ENCODE data around the gene DEFB124.
A peak's percentile ranks its signal among the peaks of the same experiment; 100 is the strongest.
"Not testable (repeated sequence)": the region's sequence is repeated elsewhere in the genome, so short reads cannot be mapped to it uniquely, and the experiment has no call there.

The DEFB124 gene, protein sequence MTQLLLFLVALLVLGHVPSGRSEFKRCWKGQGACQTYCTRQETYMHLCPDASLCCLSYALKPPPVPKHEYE

DNA sequence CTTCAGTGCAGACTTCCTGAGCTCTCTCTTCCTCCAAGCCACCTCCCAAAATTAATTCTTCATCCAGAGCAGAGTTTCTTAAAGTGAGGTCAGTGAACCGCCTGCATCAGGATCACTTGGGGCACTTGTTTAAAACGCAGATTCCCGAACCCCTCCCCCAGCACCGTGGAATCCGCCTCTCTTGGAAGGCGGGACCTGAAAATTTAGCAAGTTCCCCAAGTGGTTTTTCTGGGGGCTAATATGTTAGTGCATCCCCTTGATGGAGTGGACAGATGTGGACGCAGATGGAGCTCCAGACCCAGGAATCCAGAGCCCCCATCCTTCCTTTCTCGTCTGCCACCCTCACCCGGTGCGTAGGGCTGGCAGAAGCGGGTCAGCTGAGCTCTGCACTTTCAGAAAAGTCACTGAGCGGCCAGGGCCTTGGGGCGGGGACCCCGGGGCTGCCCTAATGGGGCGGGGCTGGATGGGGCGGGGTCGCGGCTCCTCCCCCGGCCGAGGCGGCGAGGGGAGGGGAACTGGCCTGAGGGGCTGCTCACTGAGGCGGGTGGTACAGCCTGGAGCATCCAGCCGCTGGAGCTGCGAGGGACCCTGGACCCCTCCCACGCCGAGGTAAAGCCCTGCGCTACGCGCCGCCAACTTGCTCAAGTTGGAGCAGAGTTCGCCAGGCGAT is at the start of gene DEFB124, which contains the start of gene REM1:
TSS of gene DEFB124 (minus strand) at position 370 of the 670 bp plus-strand sequence. CDS start 2,114 bp downstream, outside the sequence.
TSS of gene REM1 (plus strand) at position 531 of the 670 bp plus-strand sequence. CDS start 1,158 bp downstream, outside the sequence.
- Histone ChIP-seq H3K9ac (ENCODE audit: low read length) (peak within 1 kb of the TSS; percentile 57), H3K36me3 (ENCODE audit: control insufficient read depth, insufficient read depth, low read length) (no peaks in the 10 kb centered on the region), H3K4me3 (ENCODE audit: low read length) (no peak within 1 kb of the TSS), H3K4me1 (ENCODE audit: control insufficient read depth, insufficient read depth, low read length) (no peaks in the 10 kb centered on the region), H3K27me3 (ENCODE audit: control insufficient read depth, insufficient read depth, low read length) (peaks cover 18% of the 10 kb centered on the region), H3K9me3 (ENCODE audit: control insufficient read depth, low read length) (no peaks in the 10 kb centered on the region)

GRCh38 chr20:31523361-31524283 is 48.7 kb upstream of the DEFB124 start:
- no peaks in the 10 kb centered on the region for H3K4me1 ChIP-seq (ENCODE audit: control insufficient read depth, insufficient read depth, low read length)
- H3K4me3 ChIP-seq (ENCODE audit: low read length), result no peak overlapping the region
- H3K36me3 ChIP-seq (ENCODE audit: control insufficient read depth, insufficient read depth, low read length), result no peaks in the 10 kb centered on the region

DNA sequence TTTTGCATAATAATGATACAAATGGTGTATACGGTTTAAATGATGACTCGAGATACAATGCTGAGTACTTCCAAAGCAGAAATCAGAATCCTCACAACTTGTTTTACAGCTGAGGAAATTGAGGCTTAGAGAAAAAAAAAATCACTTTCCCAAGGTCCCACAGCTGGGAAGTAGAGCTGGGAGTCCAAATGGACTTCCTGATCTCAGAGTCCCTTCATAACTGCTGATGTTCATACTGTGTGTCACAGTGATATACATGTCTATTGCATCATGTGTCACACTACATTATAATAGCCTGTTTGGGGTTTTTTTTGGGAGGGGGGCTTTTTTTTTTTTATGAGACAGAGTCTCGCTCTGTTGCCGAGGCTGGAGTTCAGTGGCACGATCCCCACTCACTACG is 47.8 kb upstream of the DEFB124 start:
- Histone ChIP-seq H3K4me3 (ENCODE audit: low read length) (no peak overlapping the region), H3K4me1 (ENCODE audit: control insufficient read depth, insufficient read depth, low read length) (no peaks in the 10 kb centered on the region), H3K9ac (ENCODE audit: low read length) (no peak overlapping the region), H3K9me3 (ENCODE audit: control insufficient read depth, low read length) (no peaks in the 10 kb centered on the region), H3K27me3 (ENCODE audit: control insufficient read depth, insufficient read depth, low read length) (no peaks in the 10 kb centered on the region), H3K36me3 (ENCODE audit: control insufficient read depth, insufficient read depth, low read length) (no peaks in the 10 kb centered on the region)

More at GRCh38 chr20:31523361-31524283, 48.7 kb upstream of the DEFB124 start:
- no peaks in the 10 kb centered on the region for H3K27me3 ChIP-seq (ENCODE audit: control insufficient read depth, insufficient read depth, low read length)
- H3K9me3 ChIP-seq (ENCODE audit: control insufficient read depth, low read length), result no peaks in the 10 kb centered on the region
- H3K9ac ChIP-seq (ENCODE audit: low read length), result no peak overlapping the region

- H3K4me3 ChIP-seq (ENCODE audit: low read length); H3K36me3 ChIP-seq (ENCODE audit: control insufficient read depth, insufficient read depth, low read length); H3K27me3 ChIP-seq (ENCODE audit: control insufficient read depth, insufficient read depth, low read length); H3K9ac ChIP-seq (ENCODE audit: low read length); H3K9me3 ChIP-seq (ENCODE audit: control insufficient read depth, low read length): not testable (repeated sequence)
- H3K4me1 ChIP-seq (ENCODE audit: control insufficient read depth, insufficient read depth, low read length), result peaks cover 13% of the 10 kb centered on the region
These were observed 46.3 kb upstream of the DEFB124 start for GRCh38 chr20:31521267-31521666.

GRCh38 chr20:31517373-31517772 is 42.4 kb upstream of the DEFB124 start:
- Histone ChIP-seq H3K4me3 (ENCODE audit: low read length) (no peak overlapping the region), H3K9ac (ENCODE audit: low read length) (no peak overlapping the region), H3K27me3 (ENCODE audit: control insufficient read depth, insufficient read depth, low read length) (no peaks in the 10 kb centered on the region), H3K36me3 (ENCODE audit: control insufficient read depth, insufficient read depth, low read length) (no peaks in the 10 kb centered on the region), H3K4me1 (ENCODE audit: control insufficient read depth, insufficient read depth, low read length) (peaks cover 30% of the 10 kb centered on the region), H3K9me3 (ENCODE audit: control insufficient read depth, low read length) (no peaks in the 10 kb centered on the region)

DNA sequence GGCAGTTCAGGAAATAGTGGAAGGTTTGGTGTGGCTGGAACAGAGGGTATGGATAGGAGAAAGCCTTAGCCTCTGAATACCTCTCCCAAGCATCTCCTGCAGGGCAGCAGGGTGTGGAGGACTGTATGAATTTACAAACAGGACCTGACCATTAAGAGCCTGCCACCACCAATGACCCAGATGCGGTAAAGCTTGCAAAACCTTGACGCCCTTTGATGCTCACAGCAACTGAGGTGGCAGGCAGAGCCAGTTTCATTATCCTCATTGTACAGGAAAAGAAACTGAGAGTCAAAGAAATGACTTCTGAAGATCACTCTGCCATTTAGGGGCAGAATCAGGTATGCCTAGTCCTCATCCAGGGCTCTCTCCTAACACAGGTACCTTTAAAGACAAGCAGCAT is 41.7 kb upstream of the DEFB124 start:
- Histone ChIP-seq H3K36me3 (ENCODE audit: control insufficient read depth, insufficient read depth, low read length) (no peaks in the 10 kb centered on the region), H3K9me3 (ENCODE audit: control insufficient read depth, low read length) (no peaks in the 10 kb centered on the region), H3K4me1 (ENCODE audit: control insufficient read depth, insufficient read depth, low read length) (peaks cover 30% of the 10 kb centered on the region), H3K4me3 (ENCODE audit: low read length) (no peak overlapping the region), H3K27me3 (ENCODE audit: control insufficient read depth, insufficient read depth, low read length) (no peaks in the 10 kb centered on the region), H3K9ac (ENCODE audit: low read length) (no peak overlapping the region)

- Histone ChIP-seq H3K27me3 (ENCODE audit: control insufficient read depth, insufficient read depth, low read length) (no peaks in the 10 kb centered on the region), H3K4me3 (ENCODE audit: low read length) (peak overlapping the region; percentile 89), H3K9ac (ENCODE audit: low read length) (peak overlapping the region; percentile 84), H3K9me3 (ENCODE audit: control insufficient read depth, low read length) (no peaks in the 10 kb centered on the region), H3K4me1 (ENCODE audit: control insufficient read depth, insufficient read depth, low read length) (peaks cover 30% of the 10 kb centered on the region), H3K36me3 (ENCODE audit: control insufficient read depth, insufficient read depth, low read length) (no peaks in the 10 kb centered on the region)
These were observed 41.2 kb upstream of the DEFB124 start for GRCh38 chr20:31516166-31516565.

GRCh38 chr20:31515775-31516107 is 40.8 kb upstream of the DEFB124 start:
- H3K9ac ChIP-seq (ENCODE audit: low read length), result peak overlapping the region; percentile 84
- H3K4me3 ChIP-seq (ENCODE audit: low read length), result peak overlapping the region; percentile 89
- no peaks in the 10 kb centered on the region for H3K36me3 ChIP-seq (ENCODE audit: control insufficient read depth, insufficient read depth, low read length)
- no peaks in the 10 kb centered on the region for H3K9me3 ChIP-seq (ENCODE audit: control insufficient read depth, low read length)
- H3K27me3 ChIP-seq (ENCODE audit: control insufficient read depth, insufficient read depth, low read length), result no peaks in the 10 kb centered on the region
- H3K4me1 ChIP-seq (ENCODE audit: control insufficient read depth, insufficient read depth, low read length), result peaks cover 30% of the 10 kb centered on the region

- H3K9ac ChIP-seq (ENCODE audit: low read length), result peak overlapping the region; percentile 84
- H3K27me3 ChIP-seq (ENCODE audit: control insufficient read depth, insufficient read depth, low read length), result no peaks in the 10 kb centered on the region
- H3K4me1 ChIP-seq (ENCODE audit: control insufficient read depth, insufficient read depth, low read length), result peaks cover 30% of the 10 kb centered on the region
- H3K4me3 ChIP-seq (ENCODE audit: low read length), result peak overlapping the region; percentile 89
- H3K9me3 ChIP-seq (ENCODE audit: control insufficient read depth, low read length), result no peaks in the 10 kb centered on the region
- no peaks in the 10 kb centered on the region for H3K36me3 ChIP-seq (ENCODE audit: control insufficient read depth, insufficient read depth, low read length)
These were observed 40.3 kb upstream of the DEFB124 start for GRCh38 chr20:31515072-31515774.

DNA sequence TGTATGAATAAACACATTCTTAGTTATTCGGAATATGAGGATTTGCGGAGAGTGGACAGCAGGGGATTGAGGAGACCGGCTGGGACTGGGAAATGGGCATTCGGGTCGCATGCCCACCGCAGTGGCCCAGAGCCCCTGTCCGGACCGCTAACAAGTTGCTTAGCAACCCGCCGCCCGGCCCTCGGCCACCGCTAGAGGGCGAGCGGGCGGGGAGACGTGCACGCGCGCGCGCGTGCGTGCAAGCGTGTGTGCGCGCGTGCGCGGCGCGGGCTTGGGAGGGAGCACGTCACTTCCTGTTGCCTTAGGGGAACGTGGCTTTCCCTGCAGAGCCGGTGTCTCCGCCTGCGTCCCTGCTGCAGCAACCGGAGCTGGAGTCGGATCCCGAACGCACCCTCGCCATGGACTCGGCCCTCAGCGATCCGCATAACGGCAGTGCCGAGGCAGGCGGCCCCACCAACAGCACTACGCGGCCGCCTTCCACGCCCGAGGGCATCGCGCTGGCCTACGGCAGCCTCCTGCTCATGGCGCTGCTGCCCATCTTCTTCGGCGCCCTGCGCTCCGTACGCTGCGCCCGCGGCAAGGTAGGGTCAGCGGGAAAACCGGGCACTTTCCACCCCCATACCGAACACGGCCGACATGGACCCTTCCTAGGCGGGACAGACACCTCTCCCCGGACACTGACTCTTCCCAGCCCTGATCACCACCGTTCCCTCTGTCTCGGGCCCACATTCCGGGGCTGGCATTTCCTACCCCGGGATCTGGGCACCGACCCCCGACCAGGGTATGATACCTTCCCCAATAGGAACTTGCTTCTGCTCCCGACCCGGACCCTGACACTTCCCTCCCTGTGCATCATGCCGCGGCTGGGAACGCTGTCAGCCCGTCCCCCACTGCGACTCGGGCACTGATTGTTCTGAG is 39.5 kb upstream of the DEFB124 start, which contains the start of gene HM13:
TSS of gene HM13 (plus strand) at position 289 of the 918 bp plus-strand sequence. CDS start at position 399, 110 bp downstream.
- Histone ChIP-seq H3K36me3 (ENCODE audit: control insufficient read depth, insufficient read depth, low read length) (no peaks in the 10 kb centered on the region), H3K9ac (ENCODE audit: low read length) (peak within 1 kb of the TSS; percentile 84), H3K4me1 (ENCODE audit: control insufficient read depth, insufficient read depth, low read length) (peaks cover 30% of the 10 kb centered on the region), H3K4me3 (ENCODE audit: low read length) (peak within 1 kb of the TSS; percentile 89), H3K9me3 (ENCODE audit: control insufficient read depth, low read length) (no peaks in the 10 kb centered on the region), H3K27me3 (ENCODE audit: control insufficient read depth, insufficient read depth, low read length) (no peaks in the 10 kb centered on the region)
